Measurements from ENCODE around the gene CAMK4. TPM values are rescaled to one million over a fixed set of nuclear protein-coding genes. Genes with fewer than 3 reads are reported as not detected.

The CAMK4 gene
- total RNA-seq, 1 donor from 2014 or later: 0.72 TPM

- DNase-seq (ENCODE audit: low spot score): no peak
- H3K27ac Mint-ChIP-seq (ENCODE audit: unreplicated experiment): no peak overlapping the region
- peaks cover 26% of the 10 kb centered on the region for H3K27me3 Mint-ChIP-seq (ENCODE audit: low read depth)
- TF ChIP-seq CTCF (IDR thresholded peaks at IDR 0.05): no peak
- H3K36me3 Mint-ChIP-seq (ENCODE audit: low read depth): no peaks in the 10 kb centered on the region
- H3K9me3 Mint-ChIP-seq (ENCODE audit: low read depth): no peaks in the 10 kb centered on the region
- H3K4me1 Mint-ChIP-seq (ENCODE audit: low read depth): peaks cover 9% of the 10 kb centered on the region
- H3K4me3 Mint-ChIP-seq (ENCODE audit: unreplicated experiment): no peak overlapping the region
These were observed 8.3 kb downstream of the CAMK4 start for GRCh38 chr5:111232311-111233051.

- no peak overlapping the region for H3K4me3 Mint-ChIP-seq (ENCODE audit: unreplicated experiment)
- peaks cover 5% of the 10 kb centered on the region for H3K4me1 Mint-ChIP-seq (ENCODE audit: low read depth)
- no peaks in the 10 kb centered on the region for H3K36me3 Mint-ChIP-seq (ENCODE audit: low read depth)
- no peak for DNase-seq (ENCODE audit: low spot score)
- H3K27me3 Mint-ChIP-seq (ENCODE audit: low read depth): peaks cover 22% of the 10 kb centered on the region
- no peak for TF ChIP-seq CTCF (IDR thresholded peaks at IDR 0.05)
- no peaks in the 10 kb centered on the region for H3K9me3 Mint-ChIP-seq (ENCODE audit: low read depth)
- H3K27ac Mint-ChIP-seq (ENCODE audit: unreplicated experiment): no peak overlapping the region
These were observed 8.8 kb downstream of the CAMK4 start for GRCh38 chr5:111233052-111233374.

GRCh38 chr5:111234125-111234524, 9.9 kb downstream of the CAMK4 start:
- peaks cover 4% of the 10 kb centered on the region for H3K4me1 Mint-ChIP-seq (ENCODE audit: low read depth)
- H3K9me3 Mint-ChIP-seq (ENCODE audit: low read depth): no peaks in the 10 kb centered on the region
- TF ChIP-seq CTCF (IDR thresholded peaks at IDR 0.05): no peak
- DNase-seq (ENCODE audit: low spot score): no peak
- peaks cover 20% of the 10 kb centered on the region for H3K27me3 Mint-ChIP-seq (ENCODE audit: low read depth)
- no peak overlapping the region for H3K4me3 Mint-ChIP-seq (ENCODE audit: unreplicated experiment)
- no peaks in the 10 kb centered on the region for H3K36me3 Mint-ChIP-seq (ENCODE audit: low read depth)
- no peak overlapping the region for H3K27ac Mint-ChIP-seq (ENCODE audit: unreplicated experiment)

- no peak overlapping the region for H3K4me3 Mint-ChIP-seq (ENCODE audit: unreplicated experiment)
- no peak overlapping the region for H3K27ac Mint-ChIP-seq (ENCODE audit: unreplicated experiment)
- no peak for DNase-seq (ENCODE audit: low spot score)
- no peaks in the 10 kb centered on the region for H3K36me3 Mint-ChIP-seq (ENCODE audit: low read depth)
- H3K9me3 Mint-ChIP-seq (ENCODE audit: low read depth): no peaks in the 10 kb centered on the region
- peaks cover 4% of the 10 kb centered on the region for H3K4me1 Mint-ChIP-seq (ENCODE audit: low read depth)
- no peak for TF ChIP-seq CTCF (IDR thresholded peaks at IDR 0.05)
- H3K27me3 Mint-ChIP-seq (ENCODE audit: low read depth): peaks cover 16% of the 10 kb centered on the region
These were observed 11.5 kb downstream of the CAMK4 start for GRCh38 chr5:111235635-111236034.

GRCh38 chr5:111236348-111236747, 12.2 kb downstream of the CAMK4 start:
- no peak for DNase-seq (ENCODE audit: low spot score)
- Mint-ChIP-seq H3K27me3 (ENCODE audit: low read depth) (peaks cover 14% of the 10 kb centered on the region), H3K4me1 (ENCODE audit: low read depth) (peaks cover 4% of the 10 kb centered on the region), H3K27ac (ENCODE audit: unreplicated experiment) (no peak overlapping the region), H3K36me3 (ENCODE audit: low read depth) (no peaks in the 10 kb centered on the region), H3K4me3 (ENCODE audit: unreplicated experiment) (no peak overlapping the region), H3K9me3 (ENCODE audit: low read depth) (no peaks in the 10 kb centered on the region)
- no peak for TF ChIP-seq CTCF (IDR thresholded peaks at IDR 0.05)

All from chondrocyte (in vitro differentiated cells).